SK-MEL-5 (cell line): ENCODE data around the gene STXBP1. TPM values are rescaled to one million over a fixed set of nuclear protein-coding genes. Genes with fewer than 3 reads are reported as not detected.

Source experiments
- DNase-seq: peaks from one replicate; pipeline ENCODE4 v3.0.0-alpha.2; 2016; ENCODE audit warnings: low read depth, low spot score
- in situ Hi-C: cut with HindIII; loops from 2 replicates; pipeline ENCODE4 v1.10.0; 2016; ENCODE audit warnings: low sequenced_read_pairs, high pct_unique_total_duplicates, low pct_unique_long_range_greater_than_20kb
- polyA plus RNA-seq, 2 experiments: library from polyadenylated mRNA; depleted of rRNA; stranded (reverse); fragments of >200 nt; gene quantifications; 2 replicates each; pipeline ENCODE4 v1.2.3, GENCODE V29; 2015
- total RNA-seq: library from RNA; depleted of rRNA; stranded (reverse); fragments of >200 nt; shearing (Covaris generic); gene quantifications from 2 replicates; pipeline ENCODE4 v1.2.3, GENCODE V29; 2014; rRNA removed

The STXBP1 gene
- 41.3 and 41.5 TPM in 2 replicates for total RNA-seq
- 131 and 148 TPM in 2 replicates for polyA plus RNA-seq (2015; cell fraction: cytosol; rRNA removed)
- 81.7 and 122 TPM in 2 replicates for polyA plus RNA-seq (2015; cell fraction: nucleus; rRNA removed)

DNA sequence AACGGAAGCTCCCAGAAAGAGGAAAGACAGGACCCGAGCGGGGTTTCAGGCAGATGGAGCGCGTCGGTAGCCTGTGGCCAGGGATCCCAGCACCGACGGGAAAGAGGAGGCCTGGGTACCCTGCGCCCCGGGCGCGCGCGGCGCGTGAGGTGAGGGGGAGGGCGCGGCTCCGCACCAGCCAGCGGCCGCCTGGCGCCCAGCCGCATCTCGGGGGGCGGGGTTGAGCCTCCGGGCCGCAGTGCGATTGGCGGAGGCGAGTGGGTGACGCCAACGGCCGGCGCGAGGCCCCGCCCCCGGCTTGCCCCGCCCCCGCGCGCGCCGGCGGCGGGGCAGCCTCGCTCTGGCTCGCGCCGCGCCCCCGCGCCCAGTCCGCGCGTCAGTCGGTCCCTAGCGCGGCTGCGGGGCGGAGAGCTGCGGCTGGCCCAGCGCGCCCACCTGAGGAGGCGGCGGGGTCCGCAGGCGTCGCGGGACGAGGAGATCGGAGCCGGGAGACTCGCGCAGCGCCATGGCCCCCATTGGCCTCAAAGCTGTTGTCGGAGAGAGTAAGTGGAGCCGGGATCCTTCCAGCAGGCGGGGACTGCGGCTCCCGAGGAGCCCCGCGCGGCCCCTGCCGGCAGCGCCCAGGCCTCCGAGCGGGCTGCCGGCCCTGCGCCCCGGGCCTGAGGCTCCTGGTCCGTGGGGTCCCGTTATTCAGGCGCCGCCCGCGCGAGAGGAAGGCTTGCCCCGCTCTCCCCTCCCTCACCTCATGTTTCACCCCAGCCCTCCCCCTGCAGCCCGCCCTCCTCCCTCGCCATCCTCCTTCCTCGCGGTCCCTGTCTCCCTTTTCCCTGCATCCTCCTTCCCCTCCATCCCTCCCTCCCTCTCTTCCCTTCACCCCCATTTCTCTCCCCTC lies at the start of gene STXBP1:
Gene STXBP1, plus strand, starts transcription at position 379 of the 892 bp plus-strand sequence. Its CDS starts 127 bp downstream, at position 506.
- in situ Hi-C loops: no loop called here

DNA sequence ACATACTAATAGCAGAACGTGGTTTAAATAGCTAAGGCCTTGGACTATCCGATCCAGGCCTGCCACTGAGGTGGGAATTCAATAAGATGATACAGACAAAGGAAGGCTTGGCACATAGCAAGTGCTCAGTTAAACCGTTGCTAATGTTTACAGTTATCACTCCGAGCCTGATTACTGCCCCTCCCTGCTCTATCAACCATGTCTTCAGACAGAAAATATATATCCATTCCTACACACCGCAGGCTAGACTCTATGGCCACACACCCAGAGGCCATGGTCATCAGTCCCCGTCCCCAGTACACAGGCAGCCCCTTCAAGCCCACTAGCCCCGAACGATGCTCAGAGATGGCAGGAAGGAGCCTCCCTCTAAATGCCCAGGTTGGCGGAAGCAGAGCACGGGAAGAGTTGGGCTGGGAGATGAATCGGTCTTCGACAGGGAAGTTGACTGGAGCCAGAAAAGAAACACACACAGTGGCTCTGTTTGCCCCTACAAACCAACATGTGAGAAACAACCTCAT lies 49.7 kb upstream of the STXBP1 start:
- in situ Hi-C loops: no loop called here

More for the DNA sequence above, at the start of gene STXBP1:
- DNase-seq: peak; percentile 88

DNA sequence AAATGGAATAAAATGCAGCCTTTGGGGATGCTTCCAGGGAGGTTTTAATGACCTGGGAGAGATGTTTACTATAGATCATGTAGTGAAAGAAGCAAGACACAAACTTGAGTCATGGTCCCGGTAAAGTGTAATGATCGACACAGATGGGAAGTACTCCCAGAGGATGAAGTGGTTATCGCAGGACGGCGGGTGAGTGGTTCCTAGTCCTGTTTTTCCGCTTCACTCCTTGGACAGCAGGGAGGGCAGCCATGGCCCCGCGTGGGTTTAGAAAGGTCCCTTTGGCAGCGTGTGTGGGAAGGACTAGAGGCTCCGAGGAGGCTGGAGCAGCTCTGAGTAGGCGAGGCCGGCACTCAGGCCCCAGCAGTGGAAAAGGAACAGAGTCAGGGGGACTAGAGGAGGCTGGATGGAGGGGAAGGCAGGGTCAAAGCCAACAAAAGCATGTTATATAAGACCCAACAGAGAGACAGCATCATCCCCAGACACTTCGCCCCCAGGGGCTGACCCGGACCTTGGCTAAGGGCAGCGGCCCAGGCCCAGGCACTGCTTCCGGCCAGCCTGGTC lies 49.2 kb upstream of the STXBP1 start:
- DNase-seq: no peak
- in situ Hi-C loops: no loop called here

More for the DNA sequence above, 49.7 kb upstream of the STXBP1 start:
- DNase-seq: no peak

DNA sequence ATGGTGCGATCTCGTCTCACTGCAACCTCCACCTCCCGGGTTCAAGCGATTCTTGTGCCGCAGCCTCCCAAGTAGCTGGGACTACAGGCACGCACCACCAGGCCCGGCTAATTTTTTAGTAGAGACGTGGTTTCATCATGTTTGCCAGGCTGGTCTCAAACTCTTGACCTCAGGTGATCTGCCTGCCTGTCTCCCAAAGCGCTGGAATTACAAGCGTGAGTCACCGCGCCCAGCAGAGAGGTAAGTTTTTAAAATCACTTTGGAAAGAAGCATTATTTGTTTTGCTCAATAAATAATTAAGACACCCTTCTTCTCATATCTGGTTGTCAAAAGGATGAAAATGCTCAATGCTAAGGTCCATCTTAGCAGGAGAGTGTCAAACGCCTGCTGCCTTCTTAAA lies 48.5 kb upstream of the STXBP1 start:
- in situ Hi-C loops: no loop called here
- no peak for DNase-seq

GRCh38 chr9:127565231-127565630 lies 46.8 kb upstream of the STXBP1 start:
- in situ Hi-C loops: no loop called here
- DNase-seq: no peak

DNA sequence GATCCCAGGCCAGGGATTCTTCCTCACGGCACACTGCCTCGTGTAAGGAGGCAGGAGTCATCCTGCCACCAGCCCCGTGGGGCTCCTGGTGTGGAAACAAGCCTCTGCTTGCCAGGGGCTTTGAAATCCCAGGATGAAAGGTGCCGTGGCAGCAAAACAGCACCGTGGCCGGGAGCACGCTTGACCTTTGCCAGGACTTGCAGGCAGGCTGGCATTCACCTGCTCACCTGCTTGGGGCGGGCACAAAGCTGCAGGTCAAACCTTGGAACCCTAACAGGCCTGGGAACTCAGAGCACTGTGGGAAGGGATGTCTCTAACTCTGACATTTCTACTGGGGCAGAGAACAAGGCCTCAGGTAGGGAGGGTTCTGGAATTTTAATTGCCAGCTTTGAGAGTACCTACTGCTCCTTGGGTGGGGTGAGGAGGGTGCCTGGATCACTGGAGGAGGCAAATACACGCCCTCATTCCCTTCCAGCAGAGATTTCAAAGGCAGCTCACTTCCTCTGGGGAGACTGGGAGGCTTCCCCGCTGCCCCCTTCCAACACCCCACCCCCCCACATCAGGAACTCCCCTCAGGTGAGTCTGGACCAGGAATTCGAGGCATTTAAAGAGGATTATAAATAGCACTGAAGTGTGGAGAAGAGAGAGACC lies 45.6 kb upstream of the STXBP1 start:
- no peak for DNase-seq

GRCh38 chr9:127567035-127567729 lies 44.9 kb upstream of the STXBP1 start:
- in situ Hi-C loops: no loop called here
- DNase-seq: peak; percentile 46

More for the DNA sequence above, 45.6 kb upstream of the STXBP1 start:
- in situ Hi-C loops: no loop called here

DNA sequence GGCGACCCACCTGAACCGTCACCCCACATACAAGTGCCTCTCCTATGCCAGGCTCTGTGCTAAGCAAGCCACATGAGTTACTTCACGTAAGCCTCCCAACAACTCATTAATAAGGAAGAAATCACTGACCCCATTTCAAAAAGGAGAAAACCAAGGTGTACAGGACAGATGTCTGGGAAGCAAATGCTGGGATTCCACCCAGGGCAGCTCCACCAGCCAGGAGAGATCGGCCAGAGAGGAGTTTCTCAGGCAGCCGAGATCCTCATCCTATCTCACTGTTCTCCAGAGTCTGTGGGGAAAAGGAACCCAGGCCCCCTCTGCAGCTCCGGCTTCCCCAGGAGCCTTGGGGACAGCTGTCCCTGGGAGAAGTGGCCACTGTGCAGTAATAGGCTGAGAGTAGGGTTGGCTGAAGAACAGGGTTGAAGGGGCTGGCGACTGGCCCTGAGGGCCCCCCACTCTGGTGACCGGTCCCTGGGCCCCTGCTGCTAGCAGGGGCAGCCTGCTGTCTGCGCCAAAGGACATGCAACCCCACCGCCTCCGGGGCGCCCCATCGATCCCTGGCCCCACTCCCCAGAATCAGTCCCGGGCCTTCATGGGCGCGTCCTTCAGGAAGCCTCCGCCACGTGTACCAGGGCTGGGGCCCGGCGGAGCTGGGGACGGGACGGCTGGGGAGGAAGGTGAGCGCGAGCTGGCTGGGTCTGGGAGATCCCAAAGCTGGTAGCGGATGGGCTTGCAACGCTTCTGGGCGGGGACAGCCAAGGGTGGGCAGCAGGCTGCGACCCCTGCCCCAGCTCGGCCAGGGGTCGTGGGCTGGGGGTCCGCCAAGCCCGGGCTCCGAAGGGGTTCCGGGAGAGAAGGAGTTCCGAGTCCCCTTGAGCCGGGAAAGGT lies 44.1 kb upstream of the STXBP1 start:
- no peak for DNase-seq
- in situ Hi-C loops: no loop called here

GRCh38 chr9:127568618-127568970 lies 43.5 kb upstream of the STXBP1 start:
- no peak for DNase-seq
- in situ Hi-C loops: no loop called here

GRCh38 chr9:127568971-127569885 lies 42.8 kb upstream of the STXBP1 start:
- in situ Hi-C loops: no loop called here
- DNase-seq: peak; percentile 74

DNA sequence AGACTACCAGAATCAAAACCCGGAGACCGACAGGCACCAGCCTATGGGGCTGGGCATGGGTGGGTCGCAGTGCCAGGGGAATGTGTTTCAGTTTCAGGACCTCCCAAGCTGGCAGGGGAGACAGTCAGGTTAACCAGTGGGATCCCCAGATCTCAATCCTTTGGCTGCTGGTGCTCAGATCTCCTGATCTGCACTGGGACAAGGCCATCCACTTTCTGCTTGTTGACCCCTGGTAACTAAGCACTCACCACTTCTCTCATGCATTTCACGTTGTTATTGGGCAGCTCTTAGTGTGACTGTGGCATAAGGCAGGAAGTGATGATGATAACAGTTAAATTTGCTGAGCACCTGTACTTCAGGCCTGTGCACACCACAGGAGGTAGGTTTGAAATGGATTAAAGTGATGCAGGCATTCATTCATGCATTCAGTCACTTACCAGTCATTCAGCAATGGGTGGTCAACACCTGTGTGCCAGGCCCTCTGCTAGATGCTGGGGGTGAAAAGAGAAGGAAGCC lies 42.1 kb upstream of the STXBP1 start:
- in situ Hi-C loops: no loop called here
- DNase-seq: no peak

GRCh38 chr9:127570533-127571111 lies 41.5 kb upstream of the STXBP1 start:
- DNase-seq: no peak
- in situ Hi-C loops: no loop called here

DNA sequence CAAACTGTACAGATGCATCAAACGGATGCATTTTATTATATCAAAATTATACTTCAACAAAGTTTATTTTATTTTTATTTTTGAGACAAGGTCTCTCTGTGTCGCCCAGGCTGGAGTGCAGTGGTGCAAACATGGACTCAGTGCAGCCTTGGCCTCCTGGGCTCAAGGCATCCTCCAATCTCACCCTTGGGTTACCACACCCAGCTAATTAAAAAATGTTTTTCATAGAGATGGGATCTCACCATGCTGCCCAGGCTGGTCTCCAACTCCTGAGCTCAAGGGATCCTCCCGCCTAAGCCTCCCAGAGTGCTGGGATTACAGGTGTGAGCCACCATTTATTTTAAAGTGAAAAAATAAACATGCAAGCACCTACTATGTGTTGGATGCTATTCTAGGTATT lies 40.1 kb upstream of the STXBP1 start:
- DNase-seq: no peak
- in situ Hi-C loops: no loop called here

DNA sequence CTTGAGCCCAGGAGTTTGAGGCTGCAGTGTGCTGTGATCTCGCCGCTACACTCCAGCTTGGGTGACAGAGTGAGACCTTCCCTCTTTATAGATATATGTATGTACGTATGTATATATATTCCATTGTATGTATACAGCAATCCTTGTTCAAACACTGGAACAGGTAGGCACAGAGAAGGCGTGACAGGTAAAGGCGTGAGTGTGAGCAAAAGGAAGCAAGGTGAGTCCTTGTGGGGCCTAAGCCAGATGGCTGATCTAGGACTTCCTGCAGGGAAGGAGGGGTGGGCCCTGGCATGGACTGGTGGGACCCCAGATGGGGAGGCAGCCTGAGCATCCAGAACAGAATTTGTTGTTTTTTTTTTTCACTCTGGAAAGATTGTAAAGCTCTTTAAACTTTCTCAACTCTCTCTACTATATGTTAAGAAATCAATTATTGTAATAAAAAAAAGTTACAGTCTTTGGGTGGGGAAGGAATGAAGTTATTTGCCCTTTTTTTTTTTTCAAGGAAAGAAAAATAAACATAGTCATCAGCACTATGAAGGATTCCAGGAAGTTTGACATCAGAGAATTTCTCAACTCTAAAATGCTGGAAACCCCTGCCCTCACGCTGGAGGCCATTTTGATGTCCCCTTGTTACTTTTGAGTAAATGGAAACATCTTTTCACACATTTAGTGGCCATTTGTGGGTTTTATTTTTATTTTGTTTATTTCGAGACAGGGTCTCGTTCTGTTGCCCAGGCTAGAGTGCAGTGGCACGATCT lies 38.9 kb upstream of the STXBP1 start:
- in situ Hi-C loops: no loop called here

More for the DNA sequence above, 38.9 kb upstream of the STXBP1 start:
- no peak for DNase-seq
